OCI-LY7 (cell line): ENCODE measurements around the gene SQOR.

ENCODE experiments used
- CTCF ChIP-seq: fragments of 200-600 bp; sonication (generic); conservative IDR thresholded peaks from 2 replicates; pipeline ENCODE4 v1.5.1; 2014; ENCODE audit warnings: mild to moderate bottlenecking, antibody characterized with exemption, low read length, moderate library complexity, mixed read lengths
- EZH2phosphoT487 ChIP-seq: fragments of 200-600 bp; sonication (generic); IDR thresholded peaks from 2 replicates; pipeline ENCODE4 v1.6.1; 2018; ENCODE audit warnings: low read depth, borderline replicate concordance, mild to moderate bottlenecking, mixed run types, antibody characterized with exemption, low read length, moderate library complexity, mixed read lengths

GRCh38 chr15:45586125-45586524 is 48.7 kb upstream of the SQOR start:
- TF ChIP-seq CTCF (no peak), EZH2phosphoT487 (no peak)
